Pons (tissue), 1 donor: ENCODE measurements around the gene MUC3A.
A peak's percentile ranks its signal among the peaks of the same experiment; 100 is the strongest.

ENCODE experiments used
- DNase-seq: peaks from one replicate; pipeline ENCODE4 v3.0.0-alpha.2; 2016; ENCODE audit warnings: low spot score

The MUC3A gene

GRCh38 chr7:100946111-100946510 is 3.2 kb upstream of the MUC3A start:
- DNase-seq: no peak

GRCh38 chr7:100946766-100947365 is 2.5 kb upstream of the MUC3A start:
- no peak for DNase-seq

GRCh38 chr7:100947792-100948191 is 1.5 kb upstream of the MUC3A start:
- no peak for DNase-seq

- DNase-seq: no peak
Measured at GRCh38 chr7:100949933-100950443, 654 bp downstream of the MUC3A start.

- DNase-seq: no peak
Measured at GRCh38 chr7:100951172-100951571, 1.8 kb downstream of the MUC3A start.

- no peak for DNase-seq
Measured at GRCh38 chr7:100951888-100952560, 2.7 kb downstream of the MUC3A start.

GRCh38 chr7:100952641-100953040 is 3.3 kb downstream of the MUC3A start:
- DNase-seq: no peak

- peak; percentile 12 for DNase-seq
Measured at GRCh38 chr7:100957832-100958421, 8.6 kb downstream of the MUC3A start.

GRCh38 chr7:100959894-100960293 is 10.6 kb downstream of the MUC3A start:
- DNase-seq: no peak

- DNase-seq: no peak
Measured at GRCh38 chr7:100962537-100962936, 13.2 kb downstream of the MUC3A start.

- no peak for DNase-seq
Measured at GRCh38 chr7:100963386-100963785, 14.1 kb downstream of the MUC3A start.

GRCh38 chr7:100963874-100964273 is 14.5 kb downstream of the MUC3A start:
- DNase-seq: no peak

GRCh38 chr7:100964630-100965029 is 15.3 kb downstream of the MUC3A start:
- no peak for DNase-seq

- no peak for DNase-seq
Measured at GRCh38 chr7:100965045-100965722, 15.8 kb downstream of the MUC3A start.

GRCh38 chr7:100965723-100966541 is 16.6 kb downstream of the MUC3A start:
- no peak for DNase-seq

GRCh38 chr7:100966542-100967291 is 17.4 kb downstream of the MUC3A start:
- no peak for DNase-seq

- no peak for DNase-seq
Measured at GRCh38 chr7:100967292-100967863, 18.0 kb downstream of the MUC3A start.

GRCh38 chr7:100968031-100968430 is 18.7 kb downstream of the MUC3A start:
- no peak for DNase-seq

- no peak for DNase-seq
Measured at GRCh38 chr7:100968650-100969049, 19.3 kb downstream of the MUC3A start.

GRCh38 chr7:100969066-100969615 is 19.8 kb downstream of the MUC3A start, which contains the start of gene MUC12:
TSS of gene MUC12 (plus strand) at chr7:100969565. CDS start at chr7:100969623, 58 bp downstream.
- DNase-seq: no peak
